HL-60 (cell line): ENCODE data around the gene PTPRJ.

Experiments used
- DNase-seq, 2 experiments: peaks; one replicate each; pipeline ENCODE4 v3.0.0-alpha.2; 2010 to 2020; ENCODE audit warnings: low read depth in 1 of 2, low spot score in 1 of 2
- H3K27ac ChIP-seq: fragments of 250-450 bp; sonication (Bioruptor Pico); replicated peaks from 2 replicates; pipeline ENCODE4 v1.5.1; 2020; ENCODE audit warnings: mild to moderate bottlenecking, moderate library complexity
- H3K27me3 ChIP-seq: fragments of 250-450 bp; sonication (Bioruptor Pico); 2 replicates; pipeline ENCODE4 v1.5.1; 2021; ENCODE audit warnings: mild to moderate bottlenecking, moderate library complexity; ENCODE audit not compliant: insufficient read depth, poor library complexity, severe bottlenecking
- H3K4me3 ChIP-seq: replicated peaks from 2 replicates; pipeline ENCODE4 v1.5.1; 2011; ENCODE audit warnings: mild to moderate bottlenecking, control low read depth, low read length; ENCODE audit not compliant: insufficient read depth
- GABPA ChIP-seq: IDR thresholded peaks from 2 replicates; pipeline ENCODE4 v1.6.1; 2012; ENCODE audit warnings: low read depth
- POLR2AphosphoS5 ChIP-seq: IDR thresholded peaks from 2 replicates; pipeline ENCODE4 v1.6.1; 2012; ENCODE audit warnings: low read depth
- SPI1 ChIP-seq: IDR thresholded peaks from 2 replicates; pipeline ENCODE4 v1.6.1; 2012; ENCODE audit warnings: low read depth, mild to moderate bottlenecking, borderline replicate concordance
- TF ChIP-seq, protein P1 (sequence below): IDR thresholded peaks from one replicate; pipeline ENCODE4 v1.5.1; 2011; ENCODE audit warnings: low read length, control low read depth, inconsistent platforms; ENCODE audit not compliant: insufficient read depth
- TF ChIP-seq, protein P2 (sequence below): IDR thresholded peaks from 2 replicates; pipeline ENCODE4 v1.6.1; 2012; ENCODE audit warnings: low read depth; ENCODE audit not compliant: insufficient replicate concordance

PTPRJ gene

DNA sequence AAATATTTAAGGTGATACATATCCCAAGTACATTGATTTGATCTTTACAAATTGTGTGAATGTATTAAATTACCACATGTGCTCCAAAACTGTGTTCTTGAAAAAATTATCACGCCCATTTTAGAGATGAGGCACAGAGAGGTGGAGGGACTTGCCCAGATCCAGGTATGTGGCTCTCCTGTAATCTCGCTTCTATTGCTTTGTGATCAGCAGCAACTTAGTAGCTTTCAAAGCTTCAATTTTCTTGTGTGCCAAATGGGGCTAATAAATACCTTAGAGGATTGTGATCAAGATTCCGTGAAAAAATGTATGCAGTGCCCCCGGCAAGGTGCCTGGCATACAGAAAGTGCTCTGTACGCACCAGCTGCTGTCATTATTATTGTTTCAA is 18.0 kb downstream of the PTPRJ start:
- DNase-seq = no peak
- TF ChIP-seq POLR2AphosphoS5 (no peak), SPI1 (no peak), GABPA (no peak)
- TF ChIP-seq, protein P1, sequence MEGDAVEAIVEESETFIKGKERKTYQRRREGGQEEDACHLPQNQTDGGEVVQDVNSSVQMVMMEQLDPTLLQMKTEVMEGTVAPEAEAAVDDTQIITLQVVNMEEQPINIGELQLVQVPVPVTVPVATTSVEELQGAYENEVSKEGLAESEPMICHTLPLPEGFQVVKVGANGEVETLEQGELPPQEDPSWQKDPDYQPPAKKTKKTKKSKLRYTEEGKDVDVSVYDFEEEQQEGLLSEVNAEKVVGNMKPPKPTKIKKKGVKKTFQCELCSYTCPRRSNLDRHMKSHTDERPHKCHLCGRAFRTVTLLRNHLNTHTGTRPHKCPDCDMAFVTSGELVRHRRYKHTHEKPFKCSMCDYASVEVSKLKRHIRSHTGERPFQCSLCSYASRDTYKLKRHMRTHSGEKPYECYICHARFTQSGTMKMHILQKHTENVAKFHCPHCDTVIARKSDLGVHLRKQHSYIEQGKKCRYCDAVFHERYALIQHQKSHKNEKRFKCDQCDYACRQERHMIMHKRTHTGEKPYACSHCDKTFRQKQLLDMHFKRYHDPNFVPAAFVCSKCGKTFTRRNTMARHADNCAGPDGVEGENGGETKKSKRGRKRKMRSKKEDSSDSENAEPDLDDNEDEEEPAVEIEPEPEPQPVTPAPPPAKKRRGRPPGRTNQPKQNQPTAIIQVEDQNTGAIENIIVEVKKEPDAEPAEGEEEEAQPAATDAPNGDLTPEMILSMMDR = no peak
- TF ChIP-seq, protein P2, sequence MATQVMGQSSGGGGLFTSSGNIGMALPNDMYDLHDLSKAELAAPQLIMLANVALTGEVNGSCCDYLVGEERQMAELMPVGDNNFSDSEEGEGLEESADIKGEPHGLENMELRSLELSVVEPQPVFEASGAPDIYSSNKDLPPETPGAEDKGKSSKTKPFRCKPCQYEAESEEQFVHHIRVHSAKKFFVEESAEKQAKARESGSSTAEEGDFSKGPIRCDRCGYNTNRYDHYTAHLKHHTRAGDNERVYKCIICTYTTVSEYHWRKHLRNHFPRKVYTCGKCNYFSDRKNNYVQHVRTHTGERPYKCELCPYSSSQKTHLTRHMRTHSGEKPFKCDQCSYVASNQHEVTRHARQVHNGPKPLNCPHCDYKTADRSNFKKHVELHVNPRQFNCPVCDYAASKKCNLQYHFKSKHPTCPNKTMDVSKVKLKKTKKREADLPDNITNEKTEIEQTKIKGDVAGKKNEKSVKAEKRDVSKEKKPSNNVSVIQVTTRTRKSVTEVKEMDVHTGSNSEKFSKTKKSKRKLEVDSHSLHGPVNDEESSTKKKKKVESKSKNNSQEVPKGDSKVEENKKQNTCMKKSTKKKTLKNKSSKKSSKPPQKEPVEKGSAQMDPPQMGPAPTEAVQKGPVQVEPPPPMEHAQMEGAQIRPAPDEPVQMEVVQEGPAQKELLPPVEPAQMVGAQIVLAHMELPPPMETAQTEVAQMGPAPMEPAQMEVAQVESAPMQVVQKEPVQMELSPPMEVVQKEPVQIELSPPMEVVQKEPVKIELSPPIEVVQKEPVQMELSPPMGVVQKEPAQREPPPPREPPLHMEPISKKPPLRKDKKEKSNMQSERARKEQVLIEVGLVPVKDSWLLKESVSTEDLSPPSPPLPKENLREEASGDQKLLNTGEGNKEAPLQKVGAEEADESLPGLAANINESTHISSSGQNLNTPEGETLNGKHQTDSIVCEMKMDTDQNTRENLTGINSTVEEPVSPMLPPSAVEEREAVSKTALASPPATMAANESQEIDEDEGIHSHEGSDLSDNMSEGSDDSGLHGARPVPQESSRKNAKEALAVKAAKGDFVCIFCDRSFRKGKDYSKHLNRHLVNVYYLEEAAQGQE = no peak
- H3K27ac ChIP-seq = no peak overlapping the region
- H3K27me3 ChIP-seq = no peaks in the 10 kb centered on the region
- H3K4me3 ChIP-seq = no peak overlapping the region

DNA sequence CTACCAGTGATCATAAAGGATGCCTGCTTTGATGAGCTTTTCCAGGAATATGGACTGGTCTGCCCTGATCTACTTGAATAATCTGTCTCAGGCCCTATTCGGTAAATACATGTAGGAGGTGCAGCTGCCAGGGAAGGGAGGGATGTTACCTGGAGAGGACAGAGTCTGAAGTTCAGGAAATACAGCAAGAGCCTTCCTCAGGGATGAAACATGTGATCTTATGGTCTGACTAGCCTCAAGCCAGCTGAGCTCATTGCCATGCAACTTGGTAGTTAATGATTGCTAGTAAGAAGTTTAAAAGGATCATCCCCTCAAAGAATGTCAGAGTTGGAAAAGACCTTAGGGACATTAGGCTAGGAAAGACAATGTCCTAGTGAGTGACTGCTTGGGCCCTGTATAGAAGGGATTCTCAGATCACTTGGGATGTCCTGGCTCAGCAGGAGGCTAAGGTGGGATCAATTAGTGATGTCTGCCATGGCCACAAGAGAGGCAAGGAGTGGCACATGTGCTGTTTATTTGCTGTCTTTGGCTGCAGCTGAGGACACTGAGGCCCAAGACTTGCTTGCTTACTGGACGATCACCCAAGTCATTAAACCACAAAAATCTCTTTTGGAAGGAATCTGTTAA is 18.5 kb downstream of the PTPRJ start:
- no peak for DNase-seq
- H3K4me3 ChIP-seq = no peak overlapping the region
- no peaks in the 10 kb centered on the region for H3K27me3 ChIP-seq
- TF ChIP-seq GABPA = no peak
- TF ChIP-seq, protein P2 = no peak
- TF ChIP-seq, protein P1 = no peak
- no peak for TF ChIP-seq POLR2AphosphoS5
- TF ChIP-seq SPI1 = no peak
- no peak overlapping the region for H3K27ac ChIP-seq

DNA sequence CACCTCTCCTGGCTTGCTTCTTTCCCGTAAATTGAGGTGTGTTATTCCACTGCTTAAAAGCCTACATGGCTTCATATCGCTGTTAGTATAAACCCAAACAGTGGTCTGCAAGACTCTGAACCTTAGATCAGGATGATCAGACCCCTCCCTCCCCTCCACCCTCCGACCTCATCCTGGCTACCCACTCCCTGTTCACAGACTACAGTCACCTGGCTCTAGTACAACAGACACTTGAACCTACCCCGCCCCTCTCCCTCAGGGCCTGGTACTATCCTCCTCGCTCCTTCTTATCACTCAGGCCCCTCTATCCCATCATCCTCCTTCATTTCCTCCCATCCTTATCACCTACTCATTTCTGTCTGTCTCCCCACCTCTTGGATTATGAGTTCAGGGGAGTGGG is 20.1 kb downstream of the PTPRJ start:
- H3K4me3 ChIP-seq = no peak overlapping the region
- no peak overlapping the region for H3K27ac ChIP-seq
- DNase-seq = no peak
- H3K27me3 ChIP-seq = no peaks in the 10 kb centered on the region
- TF ChIP-seq, protein P1 = no peak
- TF ChIP-seq SPI1 (no peak), POLR2AphosphoS5 (no peak), GABPA (no peak)
- TF ChIP-seq, protein P2 = no peak
